Endodermal cell (in vitro differentiated cells): Measurements from ENCODE around the gene ACAT2. TPM values are rescaled to one million over a fixed set of nuclear protein-coding genes. Genes with fewer than 3 reads are reported as not detected.
"Not testable (repeated sequence)": the region's sequence is repeated elsewhere in the genome, so short reads cannot be mapped to it uniquely, and the experiment has no call there.

Experiments
- DNase-seq: peaks from one replicate; pipeline ENCODE4 v3.0.0-alpha.2; 2017
- H3K27ac ChIP-seq: 2 replicates; pipeline ENCODE4 v1.5.1; 2013; ENCODE audit warnings: mild to moderate bottlenecking, low read depth, low read length, moderate library complexity
- H3K27me3 ChIP-seq: 2 replicates; pipeline ENCODE4 v1.6.1; 2013; ENCODE audit warnings: mild to moderate bottlenecking, low read length, moderate library complexity; ENCODE audit not compliant: insufficient read depth, control insufficient read depth, poor library complexity, severe bottlenecking
- H3K36me3 ChIP-seq: 2 replicates; pipeline ENCODE4 v1.7.0; 2013; ENCODE audit warnings: mild to moderate bottlenecking, low read length, moderate library complexity; ENCODE audit not compliant: control insufficient read depth, insufficient read depth
- H3K4me1 ChIP-seq: one replicate; pipeline ENCODE4 v1.7.0; 2013; ENCODE audit warnings: low read length; ENCODE audit not compliant: control insufficient read depth, insufficient read depth
- H3K4me3 ChIP-seq: 2 replicates; pipeline ENCODE4 v1.5.1; 2013; ENCODE audit warnings: mild to moderate bottlenecking, low read length, moderate library complexity
- H3K9ac ChIP-seq: 2 replicates; pipeline ENCODE4 v1.6.1; 2013; ENCODE audit warnings: mild to moderate bottlenecking, low read length, moderate library complexity; ENCODE audit not compliant: poor library complexity, severe bottlenecking; ENCODE audit errors: extremely low read depth
- H3K9me3 ChIP-seq: 2 replicates; pipeline ENCODE4 v1.6.1; 2013; ENCODE audit warnings: mild to moderate bottlenecking, low read length, moderate library complexity; ENCODE audit not compliant: control insufficient read depth
- H3K27ac Mint-ChIP-seq: 2 replicates; pipeline ENCODE4 v1.8.0; 2020; ENCODE audit warnings: mixed read lengths
- H3K27me3 Mint-ChIP-seq: 2 replicates; pipeline ENCODE4 v1.8.0; 2021; ENCODE audit warnings: mild to moderate bottlenecking, mixed read lengths; ENCODE audit not compliant: insufficient read depth
- H3K36me3 Mint-ChIP-seq: 2 replicates; pipeline ENCODE4 v1.8.0; 2020; ENCODE audit warnings: low read depth, mixed read lengths
- H3K4me1 Mint-ChIP-seq: 2 replicates; pipeline ENCODE4 v1.8.0; 2020; ENCODE audit warnings: mixed read lengths
- H3K4me3 Mint-ChIP-seq: 2 replicates; pipeline ENCODE4 v1.8.0; 2020; ENCODE audit warnings: mild to moderate bottlenecking, moderate library complexity, mixed read lengths
- H3K9me3 Mint-ChIP-seq: 2 replicates; pipeline ENCODE4 v1.8.0; 2020; ENCODE audit warnings: mild to moderate bottlenecking, mixed read lengths
- CTCF ChIP-seq: fragments of 200-600 bp; sonication (generic); conservative IDR thresholded peaks from 2 replicates; pipeline ENCODE4 v1.5.0; 2021; ENCODE audit warnings: antibody characterized with exemption, mild to moderate bottlenecking
- WGBS, 2 experiments: methylation state at CpG; one replicate each; pipeline versions ENCODE4 v1.1.5 to v1.1.7; 2013; ENCODE audit warnings: missing lambda C conversion rate in 2 of 2, mixed read lengths in 1 of 2; ENCODE audit not compliant: insufficient coverage in 1 of 2, insufficient read length in 1 of 2; 5-methylcytosine and 5-hydroxymethylcytosine counted together
- total RNA-seq, 2 donors: library from RNA; stranded (reverse); fragmentation: NEBNext Ultra II Directional in 1 of 2; extraction: Animal tissue kit (Norgen Biotek cat#: 25700) in 1 of 2; gene quantifications; 2 replicates in 1 of 2; 3 replicates in 1 of 2; pipeline ENCODE4 v1.2.1, GENCODE V29; 2021

ACAT2 gene
- total RNA-seq, 2 donors from 2014 or later = 108 to 147 TPM

DNA sequence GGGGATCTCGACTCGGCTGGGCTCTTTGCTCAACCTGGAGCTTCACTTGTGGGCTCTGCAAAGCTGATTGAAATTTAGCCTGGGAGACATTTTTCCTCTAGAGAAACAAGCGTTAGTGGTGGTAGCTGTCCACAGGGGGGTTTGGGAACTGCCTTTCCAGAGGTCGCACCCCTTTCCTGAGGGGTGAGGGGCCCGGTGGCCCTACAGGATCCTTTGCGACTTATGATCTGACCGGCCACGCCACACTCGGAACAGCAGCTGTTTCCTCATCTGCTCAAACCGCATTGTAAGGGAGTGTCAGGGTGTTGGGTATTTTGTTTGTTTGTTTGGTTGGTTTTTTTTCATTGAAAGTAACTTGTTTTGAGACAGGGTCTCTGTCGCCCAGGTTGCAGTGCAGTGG is 59.3 kb downstream of the ACAT2 start:
- no peaks in the 10 kb centered on the region for H3K9me3 ChIP-seq
- WGBS, 2 experiments = 94 to 97% methylated on average over 4 to 11 of the region's 11 CpGs

DNA sequence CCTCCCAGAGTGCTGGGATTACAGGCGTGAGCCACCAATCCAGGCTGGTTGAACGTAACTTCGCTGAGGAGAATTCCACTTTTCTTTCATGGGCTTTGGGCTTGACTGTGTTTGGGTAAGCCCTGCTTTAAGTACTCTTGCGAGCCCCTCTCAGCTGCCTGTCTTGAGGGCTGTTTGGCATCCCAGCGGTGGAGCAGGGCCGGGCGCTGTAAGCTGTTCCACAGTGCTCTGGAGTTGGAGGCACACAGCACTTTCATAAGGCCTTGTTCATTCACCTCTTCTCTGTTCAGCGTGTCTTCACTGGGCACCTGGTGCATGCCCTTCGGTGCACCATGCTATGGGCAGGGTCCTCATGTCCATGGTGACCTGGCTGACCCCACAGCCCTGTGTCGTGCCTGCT is 59.9 kb downstream of the ACAT2 start:
- Mint-ChIP-seq H3K4me3 (no peak overlapping the region), H3K27me3 (peaks cover 7% of the 10 kb centered on the region), H3K9me3 (no peaks in the 10 kb centered on the region), H3K4me1 (no peaks in the 10 kb centered on the region), H3K36me3 (no peaks in the 10 kb centered on the region), H3K27ac (no peak overlapping the region)
- no peak for TF ChIP-seq CTCF
- Histone ChIP-seq H3K4me3 (no peak overlapping the region), H3K9ac (no peak overlapping the region), H3K27me3 (no peaks in the 10 kb centered on the region), H3K36me3 (no peaks in the 10 kb centered on the region), H3K27ac (no peak overlapping the region), H3K4me1 (no peaks in the 10 kb centered on the region), H3K9me3 (no peaks in the 10 kb centered on the region)
- 97% methylated on average over 5 to 10 of the region's 10 CpGs for WGBS, 2 experiments
- no peak for DNase-seq

More for the DNA sequence above, 59.3 kb downstream of the ACAT2 start:
- H3K27me3 ChIP-seq = no peaks in the 10 kb centered on the region
- Mint-ChIP-seq H3K9me3 (no peaks in the 10 kb centered on the region), H3K36me3 (no peaks in the 10 kb centered on the region), H3K27me3 (peaks cover 7% of the 10 kb centered on the region), H3K27ac (no peak overlapping the region), H3K4me1 (no peaks in the 10 kb centered on the region), H3K4me3 (no peak overlapping the region)
- TF ChIP-seq CTCF = no peak
- H3K4me3 ChIP-seq = no peak overlapping the region
- H3K36me3 ChIP-seq = no peaks in the 10 kb centered on the region
- no peak overlapping the region for H3K27ac ChIP-seq
- DNase-seq = no peak
- H3K9ac ChIP-seq = no peak overlapping the region
- H3K4me1 ChIP-seq = no peaks in the 10 kb centered on the region

DNA sequence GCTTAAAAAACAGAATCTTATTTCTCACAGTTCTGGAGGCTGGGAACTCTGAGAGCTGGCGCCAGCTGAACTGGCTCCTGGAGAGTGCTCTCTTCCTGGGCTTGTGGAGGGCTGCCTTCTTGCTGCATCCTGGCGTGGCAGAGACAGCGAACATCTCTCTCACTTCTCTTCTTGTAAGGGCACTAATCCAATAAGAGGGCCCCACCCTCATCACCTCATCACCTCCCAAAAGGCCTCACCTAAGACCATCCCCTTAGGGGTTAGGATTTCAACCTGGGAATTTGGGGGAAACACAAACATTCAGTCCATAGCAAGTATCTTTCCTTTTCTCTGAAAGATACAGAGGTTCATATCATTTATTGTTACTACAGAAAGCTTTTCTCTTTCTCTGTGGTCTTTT is 62.1 kb downstream of the ACAT2 start:
- WGBS, 2 experiments = 94% methylated on average over 3 of the region's 3 CpGs; no CpG with 5 or more reads in 1 of the 2 experiments
- H3K27me3 ChIP-seq = no peaks in the 10 kb centered on the region
- no peaks in the 10 kb centered on the region for H3K9me3 Mint-ChIP-seq
- H3K9ac ChIP-seq = no peak overlapping the region
- no peak overlapping the region for H3K27ac Mint-ChIP-seq
- no peak for DNase-seq
- no peak overlapping the region for H3K27ac ChIP-seq
- no peaks in the 10 kb centered on the region for H3K4me1 Mint-ChIP-seq
- no peak overlapping the region for H3K4me3 ChIP-seq
- no peak for TF ChIP-seq CTCF
- H3K4me3 Mint-ChIP-seq = no peak overlapping the region
- no peaks in the 10 kb centered on the region for H3K4me1 ChIP-seq
- H3K36me3 ChIP-seq = no peaks in the 10 kb centered on the region
- peaks cover 3% of the 10 kb centered on the region for H3K27me3 Mint-ChIP-seq
- H3K36me3 Mint-ChIP-seq = no peaks in the 10 kb centered on the region
- no peaks in the 10 kb centered on the region for H3K9me3 ChIP-seq

- H3K4me3 ChIP-seq, H3K9me3 Mint-ChIP-seq, H3K27ac ChIP-seq, H3K27me3 ChIP-seq, H3K9ac ChIP-seq, H3K36me3 ChIP-seq, DNase-seq, H3K27ac Mint-ChIP-seq, H3K9me3 ChIP-seq, H3K4me3 Mint-ChIP-seq, H3K36me3 Mint-ChIP-seq, H3K4me1 Mint-ChIP-seq, H3K27me3 Mint-ChIP-seq, H3K4me1 ChIP-seq: not testable (repeated sequence)
- 94 to 100% methylated on average over 2 to 9 of the region's 9 CpGs for WGBS, 2 experiments
Observed at GRCh38 chr6:159824690-159825089, 62.8 kb downstream of the ACAT2 start.
